GM12801 (cell line): ENCODE results near the gene MMS19.

ENCODE experiments used
- CTCF ChIP-seq: IDR thresholded peaks from one replicate; pipeline ENCODE4 v1.5.1; 2011; ENCODE audit warnings: control low read depth; ENCODE audit not compliant: insufficient read length; ENCODE audit errors: extremely low read depth

The MMS19 gene

GRCh38 chr10:97520978-97521761 lies 22.9 kb upstream of the MMS19 start:
- TF ChIP-seq CTCF: no peak

GRCh38 chr10:97520520-97520919 lies 22.3 kb upstream of the MMS19 start:
- no peak for TF ChIP-seq CTCF

GRCh38 chr10:97519342-97519741 lies 21.1 kb upstream of the MMS19 start:
- TF ChIP-seq CTCF: no peak

- TF ChIP-seq CTCF: no peak
Measured at GRCh38 chr10:97518301-97519043, 20.2 kb upstream of the MMS19 start.

- TF ChIP-seq CTCF: no peak
Measured at GRCh38 chr10:97517778-97518300, 19.6 kb upstream of the MMS19 start.

GRCh38 chr10:97517096-97517750 lies 19.0 kb upstream of the MMS19 start:
- no peak for TF ChIP-seq CTCF
